Esophagus squamous epithelium (tissue), 5 donors: ENCODE data around the gene BMP5. TPM values are rescaled to one million over a fixed set of nuclear protein-coding genes. Genes with fewer than 3 reads are reported as not detected.

ENCODE experiments used
- DNase-seq: peaks from one replicate; lab custom pipeline; 2025; lab: John Stamatoyannopoulos, UW
- H3K27ac ChIP-seq, 4 donors: fragments of 200-600 bp; sonication (generic); one replicate each; pipeline ENCODE4 v1.5.1; 2016 to 2019; ENCODE audit warnings: mild to moderate bottlenecking in 1 of 4
- H3K27me3 ChIP-seq, 4 donors: fragments of 200-600 bp; sonication (generic); 1 replicate in 3 of 4; 2 replicates in 1 of 4; pipeline versions ENCODE4 v1.5.1 to v1.6.0; 2017 to 2021; ENCODE audit warnings: antibody characterized with exemption in 1 of 4
- H3K36me3 ChIP-seq, 3 donors: fragments of 200-600 bp; sonication (generic); one replicate each; pipeline ENCODE4 v1.5.1; 2016 to 2019
- H3K4me1 ChIP-seq, 3 donors: fragments of 200-600 bp; sonication (generic); one replicate each; pipeline ENCODE4 v1.5.1; 2017 to 2019
- H3K4me3 ChIP-seq, 4 donors: fragments of 200-600 bp; sonication (generic); 1 replicate in 3 of 4; 2 replicates in 1 of 4; pipeline ENCODE4 v1.5.1; 2016 to 2019; ENCODE audit warnings: mild to moderate bottlenecking in 2 of 4, moderate library complexity in 1 of 4
- H3K9me3 ChIP-seq, 3 donors: fragments of 200-600 bp; sonication (generic); one replicate each; pipeline ENCODE4 v1.5.1; 2016 to 2019
- CTCF ChIP-seq, 6 experiments: fragments of 450-650 bp in 4 of 6; fragments of 200-600 bp in 2 of 6; sonication (generic) in 2 of 6; IDR thresholded peaks; one replicate each; pipeline ENCODE4 v1.5.1; 2016 to 2019; ENCODE audit warnings: antibody characterized with exemption in 6 of 6, mild to moderate bottlenecking in 4 of 6, moderate library complexity in 4 of 6
- POLR2A ChIP-seq, 4 donors: fragments of 450-650 bp; IDR thresholded peaks; one replicate each; pipeline ENCODE4 v1.6.1; 2017; ENCODE audit warnings: antibody characterized with exemption in 4 of 4, mild to moderate bottlenecking in 4 of 4, moderate library complexity in 3 of 4
- WGBS, 2 donors: methylation state at CpG; one replicate each; pipeline ENCODE4 v1.1.5; 2018; 5-methylcytosine and 5-hydroxymethylcytosine counted together
- intact Hi-C: fragments of 100-400 bp; cut with DNase I; formaldehyde crosslinking; loops from one replicate; pipeline ENCODE4 v1.15.0; 2022
- total RNA-seq, 4 donors: library from RNA; depleted of rRNA; stranded (reverse); fragments of >200 nt; gene quantifications; one replicate each; pipeline ENCODE4 v1.1.0, GENCODE V29; 2016
- donor health status: DM: yes; HTN: yes; CAD: no.

The BMP5 gene
- total RNA-seq, 4 donors from 2014 or later: 0.04 to 0.26 (median 0.15) TPM

GRCh38 chr6:55812509-55812908 lies 62.9 kb downstream of the BMP5 start:
- intact Hi-C loops: no loop called here
- H3K9me3 ChIP-seq: no peaks in the 10 kb centered on the region
- H3K27me3 ChIP-seq: no peaks in the 10 kb centered on the region
- H3K4me3 ChIP-seq: no peak overlapping the region
- H3K36me3 ChIP-seq: no peaks in the 10 kb centered on the region
- TF ChIP-seq CTCF (IDR thresholded peaks at IDR 0.05) (no peak), POLR2A (IDR thresholded peaks at IDR 0.05) (no peak)
- H3K4me1 ChIP-seq: no peaks in the 10 kb centered on the region
- DNase-seq: no peak
- H3K27ac ChIP-seq: no peak overlapping the region
- 56 to 70% methylated on average over 1 of the region's 1 CpG for WGBS, 2 donors

GRCh38 chr6:55811074-55811473 lies 64.3 kb downstream of the BMP5 start:
- Histone ChIP-seq H3K27ac (no peak overlapping the region), H3K9me3 (no peaks in the 10 kb centered on the region), H3K4me3 (no peak overlapping the region), H3K4me1 (no peaks in the 10 kb centered on the region), H3K27me3 (no peaks in the 10 kb centered on the region), H3K36me3 (no peaks in the 10 kb centered on the region)
- 74 to 83% methylated on average over 3 of the region's 3 CpGs for WGBS, 2 donors
- DNase-seq: no peak
- no peak for TF ChIP-seq POLR2A (IDR thresholded peaks at IDR 0.05)
- no peak for TF ChIP-seq CTCF (IDR thresholded peaks at IDR 0.05)
- intact Hi-C loops: no loop called here

GRCh38 chr6:55802259-55802658 lies 73.1 kb downstream of the BMP5 start:
- Histone ChIP-seq H3K4me1 (no peaks in the 10 kb centered on the region), H3K27me3 (no peaks in the 10 kb centered on the region), H3K36me3 (no peaks in the 10 kb centered on the region), H3K4me3 (no peak overlapping the region), H3K9me3 (no peaks in the 10 kb centered on the region), H3K27ac (no peak overlapping the region)
- WGBS, 2 donors: 91% methylated on average over 4 of the region's 4 CpGs
- intact Hi-C loops: no loop called here
- no peak for DNase-seq
- no peak for TF ChIP-seq POLR2A (IDR thresholded peaks at IDR 0.05)
- TF ChIP-seq CTCF (IDR thresholded peaks at IDR 0.05): no peak

- TF ChIP-seq POLR2A (IDR thresholded peaks at IDR 0.05) (no peak), CTCF (IDR thresholded peaks at IDR 0.05) (no peak)
- Histone ChIP-seq H3K27me3 (no peaks in the 10 kb centered on the region), H3K4me1 (no peaks in the 10 kb centered on the region), H3K27ac (no peak overlapping the region), H3K36me3 (no peaks in the 10 kb centered on the region), H3K4me3 (no peak overlapping the region), H3K9me3 (no peaks in the 10 kb centered on the region)
- intact Hi-C loops: no loop called here
- DNase-seq: no peak
Measured at GRCh38 chr6:55798571-55798970, 76.8 kb downstream of the BMP5 start.

- DNase-seq: no peak
- Histone ChIP-seq H3K27me3 (no peaks in the 10 kb centered on the region), H3K27ac (no peak overlapping the region), H3K9me3 (no peaks in the 10 kb centered on the region), H3K36me3 (no peaks in the 10 kb centered on the region), H3K4me3 (no peak overlapping the region), H3K4me1 (no peaks in the 10 kb centered on the region)
- WGBS, 2 donors: 70 to 73% methylated on average over 3 of the region's 3 CpGs
- no peak for TF ChIP-seq CTCF (IDR thresholded peaks at IDR 0.05)
- no peak for TF ChIP-seq POLR2A (IDR thresholded peaks at IDR 0.05)
- intact Hi-C loops: no loop called here
Measured at GRCh38 chr6:55794136-55794812, 81.1 kb downstream of the BMP5 start.
